RWPE1 (cell line): ENCODE measurements around the gene NHEJ1.

Experiments used
- CTCF ChIA-PET: fragments of 350-600 bp; sonication (Branson Sonifier 250); formaldehyde crosslinking; extraction: SDS; loops from one replicate; lab custom pipeline; 2021; lab: Yijun Ruan, JAX
- POLR2A ChIA-PET: fragments of 400-600 bp; formaldehyde crosslinking; extraction: SDS; loops from one replicate; lab custom pipeline; 2020; ENCODE audit warnings: antibody characterized with exemption; ENCODE audit not compliant: low non-redundant PET; lab: Yijun Ruan, JAX
- DNase-seq: peaks from one replicate; pipeline ENCODE4 v3.0.0; 2012; ENCODE audit warnings: low spot score
- H3K27ac ChIP-seq: fragments of 450-650 bp; 2 replicates; pipeline ENCODE4 v1.5.1; 2017
- TF ChIP-seq, protein P1 (sequence below): fragments of 450-650 bp; conservative IDR thresholded peaks from 2 replicates; pipeline ENCODE4 v1.5.1; 2017; ENCODE audit warnings: low read depth, mild to moderate bottlenecking

NHEJ1 gene

GRCh38 chr2:219038600-219038999 is 122.0 kb downstream of the NHEJ1 start:
- ChIA-PET POLR2A (no interaction called here), CTCF (interaction anchor here (0.6 to 1.6 kb wide), 4 partner anchors 9 to 96 kb away, joined by 4 to 5 read pairs (median 5); no protein-coding TSS in a partner anchor)
- H3K27ac ChIP-seq = no peak overlapping the region
- TF ChIP-seq, protein P1, sequence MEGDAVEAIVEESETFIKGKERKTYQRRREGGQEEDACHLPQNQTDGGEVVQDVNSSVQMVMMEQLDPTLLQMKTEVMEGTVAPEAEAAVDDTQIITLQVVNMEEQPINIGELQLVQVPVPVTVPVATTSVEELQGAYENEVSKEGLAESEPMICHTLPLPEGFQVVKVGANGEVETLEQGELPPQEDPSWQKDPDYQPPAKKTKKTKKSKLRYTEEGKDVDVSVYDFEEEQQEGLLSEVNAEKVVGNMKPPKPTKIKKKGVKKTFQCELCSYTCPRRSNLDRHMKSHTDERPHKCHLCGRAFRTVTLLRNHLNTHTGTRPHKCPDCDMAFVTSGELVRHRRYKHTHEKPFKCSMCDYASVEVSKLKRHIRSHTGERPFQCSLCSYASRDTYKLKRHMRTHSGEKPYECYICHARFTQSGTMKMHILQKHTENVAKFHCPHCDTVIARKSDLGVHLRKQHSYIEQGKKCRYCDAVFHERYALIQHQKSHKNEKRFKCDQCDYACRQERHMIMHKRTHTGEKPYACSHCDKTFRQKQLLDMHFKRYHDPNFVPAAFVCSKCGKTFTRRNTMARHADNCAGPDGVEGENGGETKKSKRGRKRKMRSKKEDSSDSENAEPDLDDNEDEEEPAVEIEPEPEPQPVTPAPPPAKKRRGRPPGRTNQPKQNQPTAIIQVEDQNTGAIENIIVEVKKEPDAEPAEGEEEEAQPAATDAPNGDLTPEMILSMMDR = no peak
- no peak for DNase-seq

GRCh38 chr2:219037783-219038499 is 122.7 kb downstream of the NHEJ1 start:
- TF ChIP-seq, protein P1 = no peak
- CTCF ChIA-PET = interaction anchor here (0.6 to 1.6 kb wide), 5 partner anchors 8 to 95 kb away, joined by 3 to 5 read pairs (median 5); no protein-coding TSS in a partner anchor
- no peak for DNase-seq
- H3K27ac ChIP-seq = no peak overlapping the region
- POLR2A ChIA-PET = no interaction called here

- ChIA-PET CTCF (interaction anchor here (0.7 to 0.8 kb wide), 2 partner anchors 121 to 124 kb away, joined by 6 to 8 read pairs; no protein-coding TSS in a partner anchor), POLR2A (no interaction called here)
- DNase-seq = no peak
- TF ChIP-seq, protein P1 = no peak
- H3K27ac ChIP-seq = no peak overlapping the region
These were observed 124.7 kb downstream of the NHEJ1 start for GRCh38 chr2:219035942-219036341.

GRCh38 chr2:219034823-219035222 is 125.8 kb downstream of the NHEJ1 start:
- no peak for DNase-seq
- ChIA-PET POLR2A (no interaction called here), CTCF (no interaction called here)
- H3K27ac ChIP-seq = no peak overlapping the region
- TF ChIP-seq, protein P1 = no peak

- no peak for DNase-seq
- H3K27ac ChIP-seq = no peak overlapping the region
- POLR2A ChIA-PET = no interaction called here
- CTCF ChIA-PET = interaction anchor here (1.0 to 1.3 kb wide), 2 partner anchors 36 to 88 kb away, joined by 4 read pairs; no protein-coding TSS in a partner anchor
- TF ChIP-seq, protein P1 = no peak
These were observed 128.4 kb downstream of the NHEJ1 start for GRCh38 chr2:219032051-219032745.

DNA sequence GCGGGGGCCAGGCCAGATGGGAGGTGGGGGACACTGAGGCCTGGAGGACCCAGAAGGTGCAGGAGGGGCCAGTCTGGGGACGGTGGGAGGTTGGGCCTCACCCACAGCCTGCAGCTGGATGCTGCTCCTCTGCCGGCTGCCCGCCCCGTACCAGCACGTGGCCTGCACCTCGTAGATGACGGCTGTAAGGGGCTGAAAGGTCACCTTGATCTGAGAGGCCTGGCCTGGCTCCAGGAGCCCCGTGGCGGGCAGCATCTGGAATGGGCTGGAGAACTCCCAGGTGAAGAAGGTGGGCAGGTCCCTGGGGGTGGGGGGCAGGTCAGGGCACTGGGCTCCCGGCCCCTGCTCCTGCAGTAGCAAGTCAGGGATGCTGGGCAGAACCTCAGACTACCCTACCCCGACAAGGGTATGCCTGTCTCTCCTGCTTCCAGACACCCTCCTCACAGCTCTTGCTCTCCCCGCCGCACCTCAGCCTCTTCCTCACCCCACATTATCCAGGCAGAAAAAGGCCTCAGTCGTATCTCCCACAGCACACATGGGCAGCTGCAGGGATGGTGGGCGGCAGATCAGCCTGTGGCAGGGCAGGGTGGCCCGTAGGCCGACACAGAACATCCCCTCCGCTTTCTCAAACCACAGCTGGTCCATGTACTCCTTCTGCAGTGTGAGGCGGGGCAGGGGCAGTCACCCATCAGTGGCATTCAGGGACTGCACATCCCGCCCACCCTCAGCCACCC is 129.4 kb downstream of the NHEJ1 start:
- no peak for DNase-seq
- ChIA-PET CTCF (interaction anchor here (0.5 to 2.7 kb wide), 6 partner anchors 27 to 104 kb away, joined by 3 to 34 read pairs (median 6); no protein-coding TSS in a partner anchor), POLR2A (no interaction called here)
- no peak overlapping the region for H3K27ac ChIP-seq
- TF ChIP-seq, protein P1 = no peak
